Astrocyte of the cerebellum (primary cell): ENCODE measurements around the gene YPEL1.

ENCODE experiments used
- DNase-seq: peaks from one replicate; pipeline ENCODE4 v3.0.0-alpha.2; 2011; ENCODE audit warnings: low read depth
- H3K4me3 ChIP-seq: 2 replicates; pipeline ENCODE4 v1.5.1; 2011; ENCODE audit warnings: mild to moderate bottlenecking, low read depth, low read length, moderate library complexity
- in situ Hi-C: cut with HindIII; loops from 2 replicates; pipeline ENCODE4 v1.10.0; 2017; ENCODE audit warnings: low sequenced_read_pairs
- TF ChIP-seq, protein P1 (sequence below): IDR thresholded peaks from 2 replicates; pipeline ENCODE4 v1.5.1; 2012; ENCODE audit warnings: low read length, low read depth, moderate library complexity, mild to moderate bottlenecking; ENCODE audit errors: missing control alignments

The YPEL1 gene

DNA sequence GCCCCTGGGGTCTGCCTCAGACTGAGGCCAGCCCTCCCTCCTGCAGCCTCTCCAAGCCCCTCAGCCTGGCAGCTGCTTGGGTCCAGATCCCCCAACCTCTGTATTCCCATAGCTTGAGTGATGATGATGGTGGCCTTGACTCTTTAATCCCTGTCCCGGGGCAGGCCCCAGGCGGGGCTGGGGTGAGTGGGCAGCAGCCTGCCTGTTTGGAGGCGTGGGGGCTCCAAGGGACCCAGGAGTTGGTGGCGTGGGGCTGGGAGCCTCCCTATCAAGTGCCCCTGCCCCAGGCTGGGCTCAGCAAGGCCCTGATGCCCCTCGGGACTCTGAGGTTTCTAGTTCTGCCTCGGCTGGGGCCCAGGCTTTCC is 47.3 kb downstream of the YPEL1 start:
- DNase-seq, result no peak
- TF ChIP-seq, protein P1, sequence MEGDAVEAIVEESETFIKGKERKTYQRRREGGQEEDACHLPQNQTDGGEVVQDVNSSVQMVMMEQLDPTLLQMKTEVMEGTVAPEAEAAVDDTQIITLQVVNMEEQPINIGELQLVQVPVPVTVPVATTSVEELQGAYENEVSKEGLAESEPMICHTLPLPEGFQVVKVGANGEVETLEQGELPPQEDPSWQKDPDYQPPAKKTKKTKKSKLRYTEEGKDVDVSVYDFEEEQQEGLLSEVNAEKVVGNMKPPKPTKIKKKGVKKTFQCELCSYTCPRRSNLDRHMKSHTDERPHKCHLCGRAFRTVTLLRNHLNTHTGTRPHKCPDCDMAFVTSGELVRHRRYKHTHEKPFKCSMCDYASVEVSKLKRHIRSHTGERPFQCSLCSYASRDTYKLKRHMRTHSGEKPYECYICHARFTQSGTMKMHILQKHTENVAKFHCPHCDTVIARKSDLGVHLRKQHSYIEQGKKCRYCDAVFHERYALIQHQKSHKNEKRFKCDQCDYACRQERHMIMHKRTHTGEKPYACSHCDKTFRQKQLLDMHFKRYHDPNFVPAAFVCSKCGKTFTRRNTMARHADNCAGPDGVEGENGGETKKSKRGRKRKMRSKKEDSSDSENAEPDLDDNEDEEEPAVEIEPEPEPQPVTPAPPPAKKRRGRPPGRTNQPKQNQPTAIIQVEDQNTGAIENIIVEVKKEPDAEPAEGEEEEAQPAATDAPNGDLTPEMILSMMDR, result no peak
- H3K4me3 ChIP-seq, result no peak overlapping the region
- in situ Hi-C loops, result no loop called here

DNA sequence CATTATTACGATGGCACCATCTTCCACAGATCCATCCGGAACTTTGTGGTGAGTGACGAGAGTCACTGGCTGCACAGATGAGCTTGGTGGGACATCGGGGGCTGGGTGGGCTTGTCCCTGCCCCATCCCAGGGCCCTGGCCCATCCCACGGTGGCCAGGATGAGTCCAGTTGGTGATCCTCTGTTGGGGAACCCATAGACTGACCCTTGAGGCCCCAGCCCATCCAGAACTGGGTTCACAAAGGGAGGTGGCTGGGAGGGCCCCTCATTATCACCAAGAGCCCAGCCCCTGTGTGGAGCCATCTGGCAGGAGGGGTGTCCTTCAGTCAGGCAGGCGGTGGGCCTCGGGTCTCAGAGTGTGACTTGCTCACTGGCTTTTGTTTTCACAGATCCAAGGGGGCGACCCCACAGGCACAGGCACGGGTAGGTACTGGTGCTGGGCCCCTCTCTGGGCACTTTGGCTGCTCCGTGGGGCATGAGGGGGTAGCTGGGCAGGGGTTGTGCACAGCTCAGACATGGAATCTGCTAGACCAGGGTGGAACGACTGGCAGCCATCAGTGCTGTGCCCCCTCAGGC is 47.8 kb downstream of the YPEL1 start:
- no peak for DNase-seq
- H3K4me3 ChIP-seq, result no peak overlapping the region
- TF ChIP-seq, protein P1, result no peak
- in situ Hi-C loops, result no loop called here

DNA sequence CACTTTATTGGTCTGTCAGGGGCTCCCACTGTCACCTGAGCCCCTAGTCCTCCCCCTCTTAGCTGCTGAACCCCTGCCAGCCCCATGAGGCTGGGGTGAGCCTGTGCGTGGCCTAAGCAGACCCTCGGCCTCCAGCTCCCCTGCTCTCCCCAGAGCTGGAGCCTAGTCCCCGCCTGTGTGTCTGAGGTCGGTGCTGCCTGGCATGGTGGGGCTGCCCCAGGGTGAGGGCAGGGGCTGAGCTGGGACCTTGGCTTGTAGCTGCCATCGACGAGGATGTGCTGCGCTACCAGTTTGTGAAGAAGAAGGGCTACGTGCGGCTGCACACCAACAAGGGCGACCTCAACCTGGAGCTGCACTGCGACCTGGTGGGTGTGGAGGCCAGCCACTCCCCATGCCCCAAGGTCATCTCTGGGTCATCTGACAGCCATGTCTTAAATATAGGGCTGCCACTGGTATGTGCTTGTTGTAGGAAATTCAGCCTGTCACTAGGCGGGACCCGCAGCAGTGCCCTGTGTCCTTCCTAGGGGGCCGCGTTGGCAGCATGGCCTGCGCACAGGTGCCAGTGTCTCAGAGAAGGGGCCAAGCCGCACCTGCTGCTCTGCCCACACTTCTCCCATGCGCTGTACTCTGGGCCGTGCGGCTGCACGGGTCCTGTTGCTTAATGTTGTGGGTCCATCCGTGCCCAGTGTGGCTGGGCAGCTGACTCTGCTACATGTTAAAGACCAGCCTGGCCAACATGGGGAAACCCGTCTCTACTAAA is 48.8 kb downstream of the YPEL1 start:
- in situ Hi-C loops, result no loop called here
- H3K4me3 ChIP-seq, result no peak overlapping the region
- DNase-seq, result no peak
- TF ChIP-seq, protein P1, result no peak

DNA sequence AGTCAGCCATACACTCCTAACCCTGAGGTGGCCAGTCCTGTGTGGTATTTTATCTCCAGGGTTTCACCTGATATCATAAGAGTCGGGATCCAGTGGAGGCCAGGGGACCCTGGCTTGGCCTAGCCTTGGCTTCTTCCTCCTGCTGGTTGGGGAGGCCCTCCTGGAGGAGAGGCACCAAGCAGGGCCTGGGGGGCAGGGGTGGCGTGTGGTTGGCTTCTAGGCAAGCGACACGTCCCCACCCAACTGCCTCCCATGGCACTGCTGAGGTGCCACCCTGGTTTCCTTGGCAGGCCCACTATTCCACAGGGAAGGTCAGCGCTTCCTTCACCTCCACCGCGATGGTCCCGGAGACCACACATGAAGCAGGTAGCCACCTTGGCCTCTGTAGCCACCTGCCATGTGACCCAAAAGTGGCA is 49.4 kb downstream of the YPEL1 start:
- TF ChIP-seq, protein P1, result no peak
- no peak overlapping the region for H3K4me3 ChIP-seq
- no peak for DNase-seq
- in situ Hi-C loops, result no loop called here

DNA sequence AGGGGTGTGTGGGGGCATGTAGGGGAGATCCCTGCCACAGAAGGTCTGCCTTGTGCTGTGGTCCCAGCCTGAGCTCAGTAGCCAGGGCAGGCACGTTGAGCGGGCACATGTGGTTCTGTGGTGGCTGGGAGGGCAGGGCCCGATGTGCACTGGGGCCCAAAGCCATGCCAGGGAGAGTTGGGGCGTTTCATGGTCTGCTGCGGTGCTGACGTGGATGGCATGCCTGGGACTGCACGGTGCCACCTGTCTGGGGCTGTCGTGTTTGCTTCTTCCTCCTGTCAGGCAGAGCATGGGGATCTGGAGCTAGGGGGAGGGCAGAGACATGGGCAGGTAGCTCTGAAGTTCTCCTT is 50.5 kb downstream of the YPEL1 start:
- in situ Hi-C loops, result no loop called here
- no peak overlapping the region for H3K4me3 ChIP-seq
- TF ChIP-seq, protein P1, result no peak
- DNase-seq, result no peak

DNA sequence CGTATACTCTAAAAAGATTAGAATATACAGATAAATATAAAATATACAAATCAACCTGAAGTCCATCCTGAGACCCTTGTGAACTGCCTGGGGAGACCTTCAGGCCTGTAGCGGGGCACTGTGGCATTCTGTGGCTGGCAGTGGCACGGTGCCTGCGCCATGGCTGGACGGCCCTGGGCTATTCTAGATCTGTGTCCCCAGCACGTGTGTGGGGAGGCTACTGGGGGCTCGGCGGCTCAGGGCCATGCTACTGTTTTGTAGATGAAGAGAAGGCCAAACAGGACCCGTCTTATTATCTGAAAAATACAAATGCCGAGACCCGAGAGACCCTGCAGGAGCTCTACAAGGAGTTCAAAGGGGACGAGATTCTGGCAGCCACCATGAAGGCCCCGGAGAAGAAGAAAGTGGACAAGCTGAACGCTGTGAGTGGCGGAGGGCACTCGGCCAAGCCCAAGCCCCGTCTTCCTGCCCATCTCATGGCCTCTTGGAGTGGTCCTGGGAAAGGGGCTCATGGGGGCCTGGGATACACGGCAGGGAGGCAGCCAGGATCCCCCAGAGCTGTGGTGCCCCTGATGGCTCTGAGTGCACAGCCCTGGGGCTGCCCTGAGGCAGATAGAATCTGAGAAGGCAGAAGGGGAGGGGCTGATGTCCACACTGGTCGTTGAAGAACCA is 51.0 kb downstream of the YPEL1 start:
- no peak overlapping the region for H3K4me3 ChIP-seq
- no peak for DNase-seq
- TF ChIP-seq, protein P1, result no peak
- in situ Hi-C loops, result no loop called here
